Upper lobe of right lung (tissue), 1 donor: ENCODE results near the gene ZBTB48. TPM values are rescaled to one million over a fixed set of nuclear protein-coding genes. Genes with fewer than 3 reads are reported as not detected.
A peak's percentile ranks its signal among the peaks of the same experiment; 100 is the strongest.

Experiments used
- ATAC-seq: fragments of 200-7000 bp; cut with Tn5 transposase; one replicate; pipeline ENCODE4 v1.9.1; 2020; ENCODE audit warnings: mild to moderate bottlenecking, moderate library complexity
- DNase-seq: peaks from one replicate; pipeline ENCODE4 v3.0.0-alpha.2; 2020
- H3K27ac ChIP-seq: fragments of 200-600 bp; one replicate; pipeline ENCODE4 v1.8.0; 2022
- H3K27me3 ChIP-seq: fragments of 200-600 bp; one replicate; pipeline ENCODE4 v1.8.0; 2022; ENCODE audit warnings: mild to moderate bottlenecking
- H3K36me3 ChIP-seq: fragments of 200-600 bp; one replicate; pipeline ENCODE4 v1.8.0; 2022
- H3K4me1 ChIP-seq: fragments of 200-600 bp; one replicate; pipeline ENCODE4 v1.8.0; 2022
- H3K4me3 ChIP-seq: fragments of 200-600 bp; one replicate; pipeline ENCODE4 v1.8.0; 2022; ENCODE audit warnings: mild to moderate bottlenecking
- H3K9me3 ChIP-seq: fragments of 200-600 bp; one replicate; pipeline ENCODE4 v1.8.0; 2022
- CTCF ChIP-seq: fragments of 200-600 bp; IDR thresholded peaks from one replicate; pipeline ENCODE4 v1.8.0; 2022; ENCODE audit warnings: antibody characterized with exemption
- intact Hi-C: fragments of 100-400 bp; cut with DNase I; formaldehyde crosslinking; loops from one replicate; pipeline ENCODE4 v1.11.0; 2022
- total RNA-seq: library from RNA; stranded (reverse); fragmentation: NEBNext Ultra II Directional; extraction: Animal tissue kit (Norgen Biotek cat#: 25700); gene quantifications from one replicate; pipeline ENCODE4 v1.2.1, GENCODE V29; 2021
- donor health status: DM: no; HTN: yes; CAD: no; lungs with severe emphysema.

Gene ZBTB48
- total RNA-seq, 1 donor from 2014 or later = 31.5 TPM

- DNase-seq (no peak), ATAC-seq (no peak)
- H3K4me3 ChIP-seq = no peak overlapping the region
Measured at GRCh38 chr1:6574025-6574620, 5.7 kb upstream of the ZBTB48 start.

GRCh38 chr1:6574818-6575217, 5.0 kb upstream of the ZBTB48 start:
- no peak overlapping the region for H3K27ac ChIP-seq
- intact Hi-C loops = no loop called here
- H3K4me3 ChIP-seq = no peak overlapping the region
- peaks cover 6% of the 10 kb centered on the region for H3K4me1 ChIP-seq
- no peaks in the 10 kb centered on the region for H3K27me3 ChIP-seq
- TF ChIP-seq CTCF = no peak
- H3K36me3 ChIP-seq = no peaks in the 10 kb centered on the region
- ATAC-seq (no peak), DNase-seq (no peak)
- H3K9me3 ChIP-seq = no peaks in the 10 kb centered on the region

More at GRCh38 chr1:6574025-6574620, 5.7 kb upstream of the ZBTB48 start:
- H3K27me3 ChIP-seq = no peaks in the 10 kb centered on the region
- no peak overlapping the region for H3K27ac ChIP-seq
- H3K36me3 ChIP-seq = no peaks in the 10 kb centered on the region
- H3K4me1 ChIP-seq = peaks cover 2% of the 10 kb centered on the region
- TF ChIP-seq CTCF = no peak
- intact Hi-C loops = no loop called here
- no peaks in the 10 kb centered on the region for H3K9me3 ChIP-seq

GRCh38 chr1:6577831-6578525, 1.8 kb upstream of the ZBTB48 start:
- peaks cover 30% of the 10 kb centered on the region for H3K4me1 ChIP-seq
- H3K9me3 ChIP-seq = no peaks in the 10 kb centered on the region
- intact Hi-C loops = no loop called here
- H3K4me3 ChIP-seq = no peak overlapping the region
- no peaks in the 10 kb centered on the region for H3K36me3 ChIP-seq
- TF ChIP-seq CTCF = no peak
- no peak for DNase-seq
- ATAC-seq = no peak
- H3K27ac ChIP-seq = no peak overlapping the region
- H3K27me3 ChIP-seq = no peaks in the 10 kb centered on the region

- H3K9me3 ChIP-seq = no peaks in the 10 kb centered on the region
- H3K4me3 ChIP-seq = peak overlapping the region; percentile 92
- DNase-seq = no peak
- intact Hi-C loops = no loop called here
- no peak for ATAC-seq
- peaks cover 30% of the 10 kb centered on the region for H3K4me1 ChIP-seq
- no peaks in the 10 kb centered on the region for H3K27me3 ChIP-seq
- peak overlapping the region; percentile 97 for H3K27ac ChIP-seq
- no peaks in the 10 kb centered on the region for H3K36me3 ChIP-seq
- no peak for TF ChIP-seq CTCF
Measured at GRCh38 chr1:6578624-6579373, 995 bp upstream of the ZBTB48 start.

- no peaks in the 10 kb centered on the region for H3K9me3 ChIP-seq
- no peaks in the 10 kb centered on the region for H3K36me3 ChIP-seq
- H3K27ac ChIP-seq = peak overlapping the region; percentile 97
- peaks cover 30% of the 10 kb centered on the region for H3K4me1 ChIP-seq
- DNase-seq (no peak), ATAC-seq (peak; percentile 13)
- no peak for TF ChIP-seq CTCF
- no peaks in the 10 kb centered on the region for H3K27me3 ChIP-seq
- intact Hi-C loops = no loop called here
- H3K4me3 ChIP-seq = peak overlapping the region; percentile 92
Measured at GRCh38 chr1:6580119-6580592, 362 bp downstream of the ZBTB48 start.
